Pancreas (tissue), 10 donors: ENCODE data around the gene OR2Y1. TPM values are rescaled to one million over a fixed set of nuclear protein-coding genes. Genes with fewer than 3 reads are reported as not detected.

ENCODE experiments used
- ATAC-seq, 4 donors: fragments of 200-7000 bp; cut with Tn5 transposase; one replicate each; pipeline versions ENCODE4 v1.8.0 to v1.9.1; 2020; ENCODE audit warnings: mild to moderate bottlenecking in 4 of 4, moderate library complexity in 4 of 4
- DNase-seq, 6 donors: peaks; one replicate each; pipeline ENCODE4 v3.0.0-alpha.2; 2020
- FAIRE-seq: peaks from 2 replicates; lab custom pipeline; 2012; peaks lifted over from hg19 to GRCh38; lab: Jason Lieb, UNC
- H3K27ac ChIP-seq, 4 donors: fragments of 200-600 bp; sonication (generic); 1 replicate in 3 of 4; 2 replicates in 1 of 4; pipeline versions ENCODE4 v1.5.0 to v1.8.0; 2020
- H3K27me3 ChIP-seq, 4 donors: fragments of 200-600 bp; one replicate each; pipeline ENCODE4 v1.8.0; 2021
- H3K36me3 ChIP-seq, 3 donors: fragments of 200-600 bp; sonication (generic) in 1 of 3; one replicate each; pipeline versions ENCODE4 v1.5.0 to v1.8.0; 2020 to 2021
- H3K4me1 ChIP-seq, 3 donors: fragments of 200-600 bp; one replicate each; pipeline ENCODE4 v1.8.0; 2021
- H3K4me3 ChIP-seq, 4 donors: fragments of 200-600 bp; sonication (generic) in 2 of 4; one replicate each; pipeline versions ENCODE4 v1.5.0 to v1.8.0; 2020 to 2021
- H3K9me3 ChIP-seq, 4 donors: fragments of 200-600 bp; one replicate each; pipeline ENCODE4 v1.8.0; 2021
- WGBS, 2 donors: extraction: QIAGEN DNeasy Blood & Tissue Kit; methylation state at CpG; one replicate each; pipeline ENCODE4 v1.1.7; 2013; 5-methylcytosine and 5-hydroxymethylcytosine counted together
- intact Hi-C, 3 donors: fragments of 100-400 bp; cut with DNase I; formaldehyde crosslinking; loops; one replicate each; pipeline versions ENCODE4 v1.11.1 to v1.14.2; 2022
- polyA plus RNA-seq, 2 donors: library from polyadenylated mRNA; stranded (reverse); fragments of 200-250 nt; gene quantifications; one replicate each; pipeline ENCODE4 v1.2.3, GENCODE V29; 2013
- total RNA-seq, 6 donors: library from RNA; stranded (reverse); fragmentation: NEBNext Ultra II Directional in 4 of 6; extraction: Animal tissue kit (Norgen Biotek cat#: 25700) in 4 of 6; gene quantifications; one replicate each; pipeline versions ENCODE4 v1.2.1 to v1.2.4, GENCODE V29; 2021 to 2023
- TF ChIP-seq, protein P1 (sequence below), 4 donors: fragments of 200-600 bp; sonication (generic) in 3 of 4; IDR thresholded peaks; one replicate each; pipeline versions ENCODE4 v1.5.0 to v1.8.0; 2021; ENCODE audit warnings: antibody characterized with exemption in 4 of 4
- donor health status: healthy with polysubstance abuse.
- donor health status: DM: no; HTN: no; CAD: no; lungs with moderate emphysema.
- donor health status: DM: no; HTN: no; CAD: no.
- donor health status: control.
- donor health status: control.
- donor health status: Bipolar disorder and iron deficiency.
- donor health status: DM: yes; HTN: yes; CAD: no.
- donor health status: DM: no; HTN: no; CAD: no.
- donor health status: DM: no; HTN: no; CAD: no.
- donor health status: DM: yes; HTN: yes; CAD: no.

The OR2Y1 gene
- total and polyA plus RNA-seq, 8 donors, result not detected

GRCh38 chr5:180692429-180692828 lies 47.4 kb downstream of the OR2Y1 start:
- no peak for FAIRE-seq
- WGBS, 2 donors, result 35 to 75% methylated on average over 3 of the region's 3 CpGs
- TF ChIP-seq, protein P1, sequence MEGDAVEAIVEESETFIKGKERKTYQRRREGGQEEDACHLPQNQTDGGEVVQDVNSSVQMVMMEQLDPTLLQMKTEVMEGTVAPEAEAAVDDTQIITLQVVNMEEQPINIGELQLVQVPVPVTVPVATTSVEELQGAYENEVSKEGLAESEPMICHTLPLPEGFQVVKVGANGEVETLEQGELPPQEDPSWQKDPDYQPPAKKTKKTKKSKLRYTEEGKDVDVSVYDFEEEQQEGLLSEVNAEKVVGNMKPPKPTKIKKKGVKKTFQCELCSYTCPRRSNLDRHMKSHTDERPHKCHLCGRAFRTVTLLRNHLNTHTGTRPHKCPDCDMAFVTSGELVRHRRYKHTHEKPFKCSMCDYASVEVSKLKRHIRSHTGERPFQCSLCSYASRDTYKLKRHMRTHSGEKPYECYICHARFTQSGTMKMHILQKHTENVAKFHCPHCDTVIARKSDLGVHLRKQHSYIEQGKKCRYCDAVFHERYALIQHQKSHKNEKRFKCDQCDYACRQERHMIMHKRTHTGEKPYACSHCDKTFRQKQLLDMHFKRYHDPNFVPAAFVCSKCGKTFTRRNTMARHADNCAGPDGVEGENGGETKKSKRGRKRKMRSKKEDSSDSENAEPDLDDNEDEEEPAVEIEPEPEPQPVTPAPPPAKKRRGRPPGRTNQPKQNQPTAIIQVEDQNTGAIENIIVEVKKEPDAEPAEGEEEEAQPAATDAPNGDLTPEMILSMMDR (IDR thresholded peaks at IDR 0.05), result no peak

DNA sequence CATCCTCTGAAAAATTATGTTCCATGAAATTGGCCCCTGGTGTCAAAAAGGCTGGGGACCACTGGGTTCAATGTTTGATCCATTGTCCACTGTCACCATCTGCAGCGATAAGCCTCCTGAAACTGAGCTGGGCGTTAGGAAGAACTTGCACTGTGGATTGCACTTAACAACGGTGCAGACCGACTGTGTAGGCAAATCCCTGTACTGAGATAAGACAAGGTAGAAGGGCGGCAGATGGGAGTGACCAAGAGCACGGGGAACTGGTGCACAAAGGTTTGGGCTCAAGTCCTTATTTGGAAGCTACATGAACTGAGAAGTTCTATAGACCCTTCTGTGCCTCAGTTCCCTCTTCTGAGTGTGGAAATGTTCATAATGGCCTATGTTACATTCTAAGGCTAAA lies 48.8 kb downstream of the OR2Y1 start:
- Histone ChIP-seq H3K4me1 (no peaks in the 10 kb centered on the region), H3K9me3 (no peaks in the 10 kb centered on the region), H3K36me3 (no peaks in the 10 kb centered on the region), H3K27ac (no peak overlapping the region), H3K4me3 (no peak overlapping the region), H3K27me3 (peaks cover 0 to 6% (median 0%) of the 10 kb centered on the region in 4 donors)
- WGBS, 2 donors, result 60 to 68% methylated on average over 6 of the region's 6 CpGs
- no peak for DNase-seq
- no peak for ATAC-seq
- FAIRE-seq, result no peak
- intact Hi-C loops, result no loop called here
- TF ChIP-seq, protein P1 (IDR thresholded peaks at IDR 0.05), result no peak

More at GRCh38 chr5:180692429-180692828, 47.4 kb downstream of the OR2Y1 start:
- intact Hi-C loops, result no loop called here
- DNase-seq (no peak), ATAC-seq (no peak)
- Histone ChIP-seq H3K4me1 (no peaks in the 10 kb centered on the region), H3K27me3 (peaks cover 0 to 9% (median 0%) of the 10 kb centered on the region in 4 donors), H3K27ac (no peak overlapping the region), H3K9me3 (no peaks in the 10 kb centered on the region), H3K4me3 (no peak overlapping the region), H3K36me3 (no peaks in the 10 kb centered on the region)

GRCh38 chr5:180690562-180690961 lies 49.3 kb downstream of the OR2Y1 start:
- intact Hi-C loops, result no loop called here
- H3K4me3 ChIP-seq, result no peak overlapping the region
- H3K27me3 ChIP-seq, result peaks cover 0 to 6% (median 0%) of the 10 kb centered on the region in 4 donors
- ATAC-seq, result no peak
- TF ChIP-seq, protein P1 (IDR thresholded peaks at IDR 0.05), result no peak
- no peak for FAIRE-seq
- WGBS, 2 donors, result 52 to 59% methylated on average over 6 of the region's 6 CpGs
- no peaks in the 10 kb centered on the region for H3K4me1 ChIP-seq
- H3K36me3 ChIP-seq, result no peaks in the 10 kb centered on the region
- no peak overlapping the region for H3K27ac ChIP-seq
- DNase-seq, result no peak
- no peaks in the 10 kb centered on the region for H3K9me3 ChIP-seq

DNA sequence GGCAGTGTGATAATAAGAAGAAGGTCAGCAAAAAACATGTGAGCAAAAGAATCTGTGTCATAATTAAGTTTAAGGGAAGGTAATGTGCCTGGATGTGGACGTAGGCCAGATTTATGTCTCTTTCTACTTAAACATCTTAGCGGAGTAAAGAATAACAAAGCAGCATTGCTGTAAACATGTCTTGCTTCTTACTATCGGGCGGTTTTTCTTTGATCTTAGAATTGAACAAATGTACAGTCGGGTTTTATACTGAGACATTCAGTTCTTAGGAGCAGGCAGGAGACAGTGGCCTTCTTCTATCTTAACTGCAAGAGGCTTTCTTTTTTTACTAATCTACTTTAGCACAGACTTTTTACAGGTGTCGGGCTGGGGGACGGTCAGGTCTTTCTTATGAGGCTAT lies 50.1 kb downstream of the OR2Y1 start:
- Histone ChIP-seq H3K36me3 (no peaks in the 10 kb centered on the region), H3K27me3 (peaks cover 0 to 6% (median 0%) of the 10 kb centered on the region in 4 donors), H3K4me3 (no peak overlapping the region), H3K4me1 (no peaks in the 10 kb centered on the region), H3K9me3 (no peaks in the 10 kb centered on the region), H3K27ac (no peak overlapping the region)
- no peak for FAIRE-seq
- no peak for ATAC-seq
- TF ChIP-seq, protein P1 (IDR thresholded peaks at IDR 0.05), result no peak
- no peak for DNase-seq
- intact Hi-C loops, result no loop called here
- 54 to 68% methylated on average over 7 of the region's 7 CpGs for WGBS, 2 donors

Other genes starting within 250 kb of the OR2Y1 start
- 10 to 100 TPM in 1 of 6 donors, 1 to 10 TPM in 5; 3.8 to 14.1 (median 6.4) TPM for gene CNOT6, start 245.7 kb downstream of the OR2Y1 start, total RNA-seq
- 1 to 10 TPM; 4.3 to 6.1 TPM for gene CNOT6, start 245.7 kb downstream of the OR2Y1 start, polyA plus RNA-seq
- 1 to 10 TPM in 5 of 6 donors, under 1 TPM in 1; 0.43 to 5.0 (median 2.4) TPM for gene SCGB3A1, start 148.6 kb downstream of the OR2Y1 start, total RNA-seq
- gene SCGB3A1, start 148.6 kb downstream of the OR2Y1 start, polyA plus RNA-seq, result 10 to 100 TPM in 1 of 2 donors, 1 to 10 TPM in 1; 7.0 to 15.5 TPM
- 1 to 10 TPM in 4 of 6 donors, under 1 TPM in 2; 0.79 to 3.1 (median 1.4) TPM for gene FLT4, start 90.5 kb downstream of the OR2Y1 start, total RNA-seq
- 1 to 10 TPM; 4.6 to 6.8 TPM for gene FLT4, start 90.5 kb downstream of the OR2Y1 start, polyA plus RNA-seq
- 10 to 100 TPM; 53.4 to 96.3 (median 76.2) TPM for gene MGAT1, start 62.7 kb upstream of the OR2Y1 start, total RNA-seq
- gene MGAT1, start 62.7 kb upstream of the OR2Y1 start, polyA plus RNA-seq, result 10 to 100 TPM; 58.8 to 62.9 TPM
- gene ZFP62, start 121.2 kb upstream of the OR2Y1 start, total RNA-seq, result 10 to 100 TPM; 10.4 to 23.9 (median 13.0) TPM
- gene ZFP62, start 121.2 kb upstream of the OR2Y1 start, polyA plus RNA-seq, result 10 to 100 TPM; 15.1 to 18.2 TPM
- 1 to 10 TPM in 1 of 6 donors, under 1 TPM in 3, not detected in 2; 0.23 to 1.5 (median 0.45) TPM for gene BTNL8, start 159.1 kb upstream of the OR2Y1 start, total RNA-seq
- gene BTNL8, start 159.1 kb upstream of the OR2Y1 start, polyA plus RNA-seq, result under 1 TPM; 0.31 to 0.49 TPM
- gene BTNL3, start 248.8 kb upstream of the OR2Y1 start, total RNA-seq, result under 1 TPM in 2 of 6 donors, not detected in 4; 0.09 to 0.14 TPM
- gene BTNL3, start 248.8 kb upstream of the OR2Y1 start, polyA plus RNA-seq, result under 1 TPM in 1 of 2 donors, not detected in 1; 0.14 TPM